Mesothelial cell of epicardium (in vitro differentiated cells): ENCODE measurements around the gene DDI2. TPM values are rescaled to one million over a fixed set of nuclear protein-coding genes. Genes with fewer than 3 reads are reported as not detected.

Experiments used
- DNase-seq, 2 experiments: peaks; one replicate each; pipeline ENCODE4 v3.0.0; 2021; ENCODE audit warnings: low spot score in 2 of 2; ENCODE audit not compliant: unreplicated experiment in 2 of 2
- H3K27ac Mint-ChIP-seq: 2 replicates; pipeline ENCODE4 v1.8.0; 2021; ENCODE audit warnings: mixed read lengths
- H3K27me3 Mint-ChIP-seq: 2 replicates; pipeline ENCODE4 v1.8.0; 2021; ENCODE audit warnings: low read depth, mixed read lengths
- H3K36me3 Mint-ChIP-seq: 2 replicates; pipeline ENCODE4 v1.8.0; 2021; ENCODE audit warnings: mixed read lengths
- H3K4me1 Mint-ChIP-seq: 2 replicates; pipeline ENCODE4 v1.8.0; 2021; ENCODE audit warnings: mixed read lengths
- H3K4me3 Mint-ChIP-seq: 2 replicates; pipeline ENCODE4 v1.8.0; 2021; ENCODE audit warnings: mild to moderate bottlenecking, moderate library complexity, mixed read lengths
- H3K9me3 Mint-ChIP-seq: 2 replicates; pipeline ENCODE4 v1.8.0; 2021; ENCODE audit warnings: mixed read lengths
- CTCF ChIP-seq: fragments of 200-600 bp; sonication (generic); IDR thresholded peaks from one replicate; pipeline ENCODE4 v1.5.0; 2021; ENCODE audit warnings: antibody characterized with exemption; ENCODE audit not compliant: unreplicated experiment
- total RNA-seq: library from RNA; stranded (reverse); gene quantifications from 3 replicates; pipeline ENCODE4 v1.2.1, GENCODE V29; 2021

Gene DDI2
- total RNA-seq, 1 donor from 2014 or later, result 34.5 TPM

DNA sequence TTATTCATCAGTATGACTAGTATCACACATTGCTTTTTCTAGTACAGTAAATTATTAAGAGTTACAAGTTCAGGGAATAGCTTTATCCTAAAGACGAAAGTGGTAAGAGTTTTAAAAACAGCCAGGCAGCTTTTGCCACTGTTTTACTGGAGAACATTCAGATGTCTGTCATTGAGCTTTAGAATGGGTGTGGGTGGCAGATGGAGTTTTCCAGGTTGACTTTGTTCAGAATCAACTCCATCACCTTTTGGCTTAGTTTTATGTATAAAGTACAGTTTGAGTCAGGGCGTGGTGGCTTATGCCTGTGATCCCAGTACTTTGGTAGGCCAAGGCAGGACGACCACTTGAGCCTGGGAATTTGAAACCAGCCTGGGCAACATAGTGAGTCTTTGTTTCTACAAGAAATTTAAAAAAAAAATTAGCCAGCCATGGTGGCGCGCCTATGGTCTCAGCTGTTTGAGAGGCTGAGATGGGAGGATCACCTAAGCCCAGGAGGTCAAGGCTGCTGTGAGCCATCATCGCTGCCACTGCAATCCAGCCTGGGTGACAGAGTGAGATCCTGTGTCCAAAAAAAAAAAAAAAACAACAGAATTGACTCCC is 36.9 kb downstream of the DDI2 start:
- H3K36me3 Mint-ChIP-seq, result peaks cover 32% of the 10 kb centered on the region
- no peaks in the 10 kb centered on the region for H3K4me1 Mint-ChIP-seq
- H3K4me3 Mint-ChIP-seq, result no peak overlapping the region
- H3K9me3 Mint-ChIP-seq, result no peaks in the 10 kb centered on the region
- TF ChIP-seq CTCF, result no peak
- DNase-seq, result no peak
- H3K27me3 Mint-ChIP-seq, result no peaks in the 10 kb centered on the region
- H3K27ac Mint-ChIP-seq, result no peak overlapping the region

DNA sequence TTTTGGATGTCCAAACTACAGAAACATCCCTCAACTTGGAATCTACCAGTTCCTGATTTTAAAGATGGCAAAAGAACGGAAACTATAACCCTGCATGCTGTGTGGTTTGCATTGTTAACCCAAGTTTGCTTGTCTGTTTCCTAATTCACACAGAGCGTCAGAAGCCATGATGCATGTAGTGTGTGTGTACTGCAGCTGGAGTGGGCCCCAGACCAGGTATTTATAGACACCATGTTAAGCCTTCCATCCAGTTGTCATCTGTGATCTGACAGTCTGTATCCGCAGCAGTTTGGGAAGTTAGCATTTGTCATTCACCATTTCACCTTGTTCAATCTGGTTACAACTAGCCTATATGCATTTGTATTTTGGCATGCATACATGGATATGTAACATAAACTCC is 39.2 kb downstream of the DDI2 start:
- H3K4me1 Mint-ChIP-seq, result no peaks in the 10 kb centered on the region
- H3K9me3 Mint-ChIP-seq, result no peaks in the 10 kb centered on the region
- no peak for DNase-seq

GRCh38 chr1:15657021-15657420 is 39.8 kb downstream of the DDI2 start:
- no peak for TF ChIP-seq CTCF
- DNase-seq, result no peak
- no peaks in the 10 kb centered on the region for H3K9me3 Mint-ChIP-seq
- no peak overlapping the region for H3K4me3 Mint-ChIP-seq
- no peak overlapping the region for H3K27ac Mint-ChIP-seq
- H3K27me3 Mint-ChIP-seq, result no peaks in the 10 kb centered on the region
- peaks cover 45% of the 10 kb centered on the region for H3K36me3 Mint-ChIP-seq
- no peaks in the 10 kb centered on the region for H3K4me1 Mint-ChIP-seq

More for the DNA sequence above, 39.2 kb downstream of the DDI2 start:
- Mint-ChIP-seq H3K27ac (no peak overlapping the region), H3K36me3 (peaks cover 45% of the 10 kb centered on the region), H3K4me3 (no peak overlapping the region), H3K27me3 (no peaks in the 10 kb centered on the region)
- no peak for TF ChIP-seq CTCF

- Mint-ChIP-seq H3K9me3 (no peaks in the 10 kb centered on the region), H3K27me3 (no peaks in the 10 kb centered on the region), H3K4me1 (peaks cover 3% of the 10 kb centered on the region), H3K36me3 (peaks cover 40% of the 10 kb centered on the region), H3K27ac (no peak overlapping the region), H3K4me3 (no peak overlapping the region)
- TF ChIP-seq CTCF, result no peak
- no peak for DNase-seq
Observed at GRCh38 chr1:15660151-15660550, 42.9 kb downstream of the DDI2 start.

DNA sequence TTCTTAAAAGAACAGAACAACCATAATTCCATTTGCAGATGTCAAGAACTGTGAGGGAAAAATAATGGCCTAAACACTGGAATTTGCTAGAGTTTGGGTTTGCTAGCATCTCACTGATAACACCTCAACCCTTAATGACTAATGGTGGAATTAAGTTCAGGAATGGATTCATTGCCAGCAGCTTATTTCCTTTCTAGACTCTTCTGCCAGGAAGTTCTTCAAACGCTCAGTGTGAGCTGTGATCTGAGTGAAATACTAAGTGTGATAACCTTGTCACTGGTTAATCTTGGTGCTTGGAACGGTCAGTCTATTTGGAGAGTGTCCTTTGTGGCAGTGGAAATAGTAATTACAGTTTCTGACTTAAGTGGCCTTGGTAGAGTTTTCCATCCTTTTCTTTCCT is 45.2 kb downstream of the DDI2 start:
- Mint-ChIP-seq H3K27me3 (no peaks in the 10 kb centered on the region), H3K27ac (peak overlapping the region; percentile 4), H3K4me3 (no peak overlapping the region), H3K36me3 (peaks cover 34% of the 10 kb centered on the region), H3K4me1 (peaks cover 3% of the 10 kb centered on the region), H3K9me3 (no peaks in the 10 kb centered on the region)
- no peak for TF ChIP-seq CTCF
- no peak for DNase-seq

GRCh38 chr1:15663925-15664324 is 46.7 kb downstream of the DDI2 start:
- Mint-ChIP-seq H3K27me3 (no peaks in the 10 kb centered on the region), H3K4me1 (peaks cover 6% of the 10 kb centered on the region), H3K27ac (no peak overlapping the region), H3K36me3 (peaks cover 33% of the 10 kb centered on the region), H3K9me3 (no peaks in the 10 kb centered on the region), H3K4me3 (no peak overlapping the region)
- no peak for TF ChIP-seq CTCF
- DNase-seq, result no peak
